Esophagus squamous epithelium (tissue), 5 donors: ENCODE data around the gene GCC2. TPM values are rescaled to one million over a fixed set of nuclear protein-coding genes. Genes with fewer than 3 reads are reported as not detected.

Experiments used
- DNase-seq: peaks from one replicate; lab custom pipeline; 2025; lab: John Stamatoyannopoulos, UW
- H3K27ac ChIP-seq, 4 donors: fragments of 200-600 bp; sonication (generic); one replicate each; pipeline ENCODE4 v1.5.1; 2016 to 2019; ENCODE audit warnings: mild to moderate bottlenecking in 1 of 4
- H3K27me3 ChIP-seq, 4 donors: fragments of 200-600 bp; sonication (generic); 1 replicate in 3 of 4; 2 replicates in 1 of 4; pipeline versions ENCODE4 v1.5.1 to v1.6.0; 2017 to 2021; ENCODE audit warnings: antibody characterized with exemption in 1 of 4
- H3K36me3 ChIP-seq, 3 donors: fragments of 200-600 bp; sonication (generic); one replicate each; pipeline ENCODE4 v1.5.1; 2016 to 2019
- H3K4me1 ChIP-seq, 3 donors: fragments of 200-600 bp; sonication (generic); one replicate each; pipeline ENCODE4 v1.5.1; 2017 to 2019
- H3K4me3 ChIP-seq, 4 donors: fragments of 200-600 bp; sonication (generic); 1 replicate in 3 of 4; 2 replicates in 1 of 4; pipeline ENCODE4 v1.5.1; 2016 to 2019; ENCODE audit warnings: mild to moderate bottlenecking in 2 of 4, moderate library complexity in 1 of 4
- H3K9me3 ChIP-seq, 3 donors: fragments of 200-600 bp; sonication (generic); one replicate each; pipeline ENCODE4 v1.5.1; 2016 to 2019
- POLR2A ChIP-seq, 4 donors: fragments of 450-650 bp; IDR thresholded peaks; one replicate each; pipeline ENCODE4 v1.6.1; 2017; ENCODE audit warnings: antibody characterized with exemption in 4 of 4, mild to moderate bottlenecking in 4 of 4, moderate library complexity in 3 of 4
- WGBS, 2 donors: methylation state at CpG; one replicate each; pipeline ENCODE4 v1.1.5; 2018; 5-methylcytosine and 5-hydroxymethylcytosine counted together
- intact Hi-C: fragments of 100-400 bp; cut with DNase I; formaldehyde crosslinking; loops from one replicate; pipeline ENCODE4 v1.15.0; 2022
- total RNA-seq, 4 donors: library from RNA; depleted of rRNA; stranded (reverse); fragments of >200 nt; gene quantifications; one replicate each; pipeline ENCODE4 v1.1.0, GENCODE V29; 2016
- TF ChIP-seq, protein P1 (sequence below), 6 experiments: fragments of 450-650 bp in 4 of 6; fragments of 200-600 bp in 2 of 6; sonication (generic) in 2 of 6; IDR thresholded peaks; one replicate each; pipeline ENCODE4 v1.5.1; 2016 to 2019; ENCODE audit warnings: antibody characterized with exemption in 6 of 6, mild to moderate bottlenecking in 4 of 6, moderate library complexity in 4 of 6
- donor health status: DM: yes; HTN: yes; CAD: no.

GCC2 gene
- total RNA-seq, 4 donors from 2014 or later = 11.0 to 31.9 (median 13.7) TPM

DNA sequence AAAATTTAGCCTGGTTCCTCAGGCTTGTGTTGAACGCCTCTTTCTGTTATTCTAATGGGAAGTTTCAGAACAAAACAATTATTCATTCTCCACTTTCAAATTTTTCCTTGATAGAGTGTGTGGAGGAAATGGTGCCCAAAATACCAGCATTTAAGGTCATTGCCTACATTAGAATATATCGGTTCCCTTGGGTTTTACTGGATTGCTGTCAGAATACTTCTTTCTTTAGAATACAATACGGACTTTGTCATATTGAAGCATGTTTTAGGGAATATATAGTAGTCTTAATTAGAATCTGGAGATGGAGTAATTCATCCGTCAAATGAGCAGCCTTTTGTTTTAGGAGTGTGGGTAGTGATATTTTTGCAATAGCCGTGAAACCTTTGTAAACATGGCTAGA is 98.6 kb downstream of the GCC2 start:
- Histone ChIP-seq H3K27ac (no peak overlapping the region), H3K36me3 (no peaks in the 10 kb centered on the region), H3K4me1 (peaks cover 0 to 3% (median 0%) of the 10 kb centered on the region in 3 donors), H3K9me3 (no peaks in the 10 kb centered on the region), H3K4me3 (no peak overlapping the region), H3K27me3 (no peaks in the 10 kb centered on the region)
- intact Hi-C loops = no loop called here
- TF ChIP-seq POLR2A (IDR thresholded peaks at IDR 0.05) = no peak
- TF ChIP-seq, protein P1, sequence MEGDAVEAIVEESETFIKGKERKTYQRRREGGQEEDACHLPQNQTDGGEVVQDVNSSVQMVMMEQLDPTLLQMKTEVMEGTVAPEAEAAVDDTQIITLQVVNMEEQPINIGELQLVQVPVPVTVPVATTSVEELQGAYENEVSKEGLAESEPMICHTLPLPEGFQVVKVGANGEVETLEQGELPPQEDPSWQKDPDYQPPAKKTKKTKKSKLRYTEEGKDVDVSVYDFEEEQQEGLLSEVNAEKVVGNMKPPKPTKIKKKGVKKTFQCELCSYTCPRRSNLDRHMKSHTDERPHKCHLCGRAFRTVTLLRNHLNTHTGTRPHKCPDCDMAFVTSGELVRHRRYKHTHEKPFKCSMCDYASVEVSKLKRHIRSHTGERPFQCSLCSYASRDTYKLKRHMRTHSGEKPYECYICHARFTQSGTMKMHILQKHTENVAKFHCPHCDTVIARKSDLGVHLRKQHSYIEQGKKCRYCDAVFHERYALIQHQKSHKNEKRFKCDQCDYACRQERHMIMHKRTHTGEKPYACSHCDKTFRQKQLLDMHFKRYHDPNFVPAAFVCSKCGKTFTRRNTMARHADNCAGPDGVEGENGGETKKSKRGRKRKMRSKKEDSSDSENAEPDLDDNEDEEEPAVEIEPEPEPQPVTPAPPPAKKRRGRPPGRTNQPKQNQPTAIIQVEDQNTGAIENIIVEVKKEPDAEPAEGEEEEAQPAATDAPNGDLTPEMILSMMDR (IDR thresholded peaks at IDR 0.05) = no peak
- DNase-seq = no peak
- WGBS, 2 donors = 84 to 89% methylated on average over 5 of the region's 5 CpGs

DNA sequence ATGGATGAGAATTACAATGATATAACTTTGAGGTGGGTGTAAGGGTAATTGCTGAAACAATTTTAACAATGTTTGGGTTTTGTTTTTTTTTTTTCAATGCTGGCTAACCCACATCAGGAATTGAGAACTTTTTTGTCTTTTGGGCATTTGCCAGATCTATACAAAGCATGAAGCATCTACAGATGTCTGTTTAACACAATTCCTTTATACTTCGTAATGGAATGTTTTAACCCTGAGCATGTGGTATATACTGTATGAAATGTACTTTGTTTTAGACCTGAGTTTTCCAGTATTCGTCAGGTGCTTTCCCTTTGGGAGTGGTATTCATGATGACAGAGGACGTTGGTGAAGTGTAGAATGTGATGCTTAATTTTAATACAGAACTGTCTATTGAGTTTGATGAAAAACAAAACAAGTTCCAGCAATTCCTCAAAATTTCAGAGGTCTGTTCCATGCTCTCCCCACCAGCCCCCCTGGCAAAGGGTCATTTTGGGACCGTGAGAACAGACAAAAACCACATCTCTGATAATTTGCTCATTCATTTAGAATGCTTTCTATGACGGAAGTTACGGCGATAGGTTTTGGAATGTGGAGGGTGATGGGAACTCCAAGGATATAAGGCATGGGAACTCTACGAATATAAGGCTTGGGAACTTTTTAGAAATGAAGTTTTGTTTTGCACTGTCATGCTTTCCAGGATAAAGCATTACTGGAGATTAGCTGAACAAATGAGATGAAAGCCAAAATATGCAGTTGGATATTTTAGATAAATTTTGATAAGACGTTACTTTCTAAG is 99.4 kb downstream of the GCC2 start:
- H3K4me1 ChIP-seq = peaks cover 4 to 10% (median 6%) of the 10 kb centered on the region in 3 donors
- intact Hi-C loops = no loop called here
- H3K27ac ChIP-seq = no peak overlapping the region
- DNase-seq = no peak
- H3K4me3 ChIP-seq = no peak overlapping the region
- WGBS, 2 donors = 66 to 76% methylated on average over 9 of the region's 9 CpGs
- no peaks in the 10 kb centered on the region for H3K27me3 ChIP-seq
- no peaks in the 10 kb centered on the region for H3K9me3 ChIP-seq
- no peak for TF ChIP-seq POLR2A (IDR thresholded peaks at IDR 0.05)
- TF ChIP-seq, protein P1 (IDR thresholded peaks at IDR 0.05) = no peak
- no peaks in the 10 kb centered on the region for H3K36me3 ChIP-seq

DNA sequence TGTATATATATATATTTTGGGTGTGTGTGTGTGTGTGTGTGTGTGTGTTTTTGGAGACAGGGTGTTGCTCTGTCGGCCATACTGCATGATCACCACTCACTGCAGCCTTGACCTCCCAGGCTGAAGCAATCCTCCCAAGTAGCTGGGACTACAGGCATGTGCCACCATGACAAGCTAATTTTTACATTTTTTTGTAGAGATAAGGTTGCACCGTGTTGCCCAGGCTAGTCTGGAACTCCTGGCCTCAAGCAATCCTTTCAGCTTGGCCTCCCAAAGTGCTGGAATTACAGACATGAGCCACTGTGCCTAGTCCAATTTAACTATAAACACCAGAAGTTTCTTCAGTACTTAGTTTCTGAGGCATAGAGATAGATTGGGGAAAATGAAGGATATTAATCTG is 103.6 kb downstream of the GCC2 start:
- Histone ChIP-seq H3K4me3 (no peak overlapping the region), H3K27ac (peak overlapping the region in 3 of 4 donors; percentile 14 to 34 (median 25)), H3K36me3 (no peaks in the 10 kb centered on the region), H3K9me3 (no peaks in the 10 kb centered on the region), H3K27me3 (no peaks in the 10 kb centered on the region), H3K4me1 (peaks cover 11 to 28% (median 14%) of the 10 kb centered on the region in 3 donors)
- TF ChIP-seq, protein P1 (IDR thresholded peaks at IDR 0.05) = no peak
- TF ChIP-seq POLR2A (IDR thresholded peaks at IDR 0.05) = no peak
- intact Hi-C loops = no loop called here
- DNase-seq = no peak
- WGBS, 2 donors = 46 to 71% methylated on average over 2 of the region's 2 CpGs

DNA sequence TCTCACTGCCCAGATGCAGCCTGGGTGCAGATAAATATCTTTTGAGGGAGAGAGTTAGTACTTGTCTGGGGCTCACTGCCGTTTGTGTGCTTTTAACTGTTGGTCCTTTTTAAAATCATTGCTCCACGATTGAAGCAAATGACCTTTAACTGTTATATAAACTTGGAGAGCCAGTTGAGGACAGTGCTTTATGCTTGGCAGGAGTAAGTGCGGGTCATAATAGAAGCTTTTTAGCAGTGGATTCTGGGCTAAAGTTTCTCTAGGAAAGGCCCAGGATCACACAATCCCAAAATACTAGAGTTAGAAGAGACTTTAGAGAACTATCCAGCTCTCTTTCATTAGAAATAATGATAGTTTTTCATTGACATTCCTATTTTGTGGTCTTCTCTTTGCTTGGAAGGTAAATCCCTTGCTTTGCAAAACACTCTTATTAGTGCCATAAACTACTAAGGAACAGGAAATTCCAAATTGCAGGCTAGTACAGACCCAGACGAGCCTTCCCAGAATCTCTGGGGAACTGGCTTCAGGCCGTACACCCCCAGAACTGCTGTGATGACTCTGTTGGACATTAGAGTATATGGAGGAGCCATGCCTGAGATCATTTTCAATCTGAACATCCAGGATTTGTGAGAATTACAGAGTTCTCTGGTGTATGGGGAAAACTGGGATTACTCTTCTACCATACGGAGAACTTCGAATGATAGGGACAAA is 104.4 kb downstream of the GCC2 start:
- H3K4me3 ChIP-seq = no peak overlapping the region
- no peak for DNase-seq
- peak overlapping the region in 3 of 4 donors; percentile 25 to 45 (median 34) for H3K27ac ChIP-seq
- peaks cover 11 to 28% (median 14%) of the 10 kb centered on the region in 3 donors for H3K4me1 ChIP-seq
- intact Hi-C loops = no loop called here
- H3K36me3 ChIP-seq = no peaks in the 10 kb centered on the region
- H3K27me3 ChIP-seq = no peaks in the 10 kb centered on the region
- TF ChIP-seq, protein P1 (IDR thresholded peaks at IDR 0.05) = no peak
- no peak for TF ChIP-seq POLR2A (IDR thresholded peaks at IDR 0.05)
- no peaks in the 10 kb centered on the region for H3K9me3 ChIP-seq
- 61 to 72% methylated on average over 7 of the region's 7 CpGs for WGBS, 2 donors

DNA sequence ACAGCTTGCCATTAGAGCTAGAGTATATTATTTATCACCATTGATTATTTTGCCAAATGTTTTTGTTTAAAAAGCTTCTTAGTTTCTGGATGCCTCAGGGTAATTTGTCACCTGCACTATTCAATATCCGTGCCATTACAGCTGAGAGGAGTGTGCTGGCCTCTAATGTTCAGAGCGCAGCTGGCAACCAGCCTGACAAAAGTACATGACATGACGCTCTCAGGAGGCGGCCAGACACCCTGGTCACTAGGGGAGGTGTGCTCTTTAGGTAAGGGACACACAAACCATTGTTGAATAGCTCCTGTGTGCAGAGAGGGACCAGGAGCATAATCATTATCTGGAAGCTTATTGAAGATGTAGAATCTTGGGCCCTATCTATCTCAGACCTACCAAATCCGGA is 105.5 kb downstream of the GCC2 start:
- no peaks in the 10 kb centered on the region for H3K9me3 ChIP-seq
- TF ChIP-seq, protein P1 (IDR thresholded peaks at IDR 0.05) = no peak
- no peak for TF ChIP-seq POLR2A (IDR thresholded peaks at IDR 0.05)
- no peak for DNase-seq
- no peak overlapping the region for H3K4me3 ChIP-seq
- intact Hi-C loops = no loop called here
- H3K27me3 ChIP-seq = no peaks in the 10 kb centered on the region
- WGBS, 2 donors = 44 to 79% methylated on average over 4 of the region's 5 CpGs
- H3K4me1 ChIP-seq = peaks cover 11 to 28% (median 14%) of the 10 kb centered on the region in 3 donors
- no peak overlapping the region for H3K27ac ChIP-seq
- no peaks in the 10 kb centered on the region for H3K36me3 ChIP-seq
